AG10803 (cell line): ENCODE data around the gene MRPS9.
A peak's percentile ranks its signal among the peaks of the same experiment; 100 is the strongest.

Source experiments
- DNase-seq: peaks from one replicate; pipeline ENCODE4 v3.0.0; 2010; ENCODE audit warnings: low read depth
- H3K4me3 ChIP-seq: 2 replicates; pipeline ENCODE4 v1.5.1; 2011; ENCODE audit warnings: mild to moderate bottlenecking, low read length, control low read depth
- CTCF ChIP-seq: conservative IDR thresholded peaks from 2 replicates; pipeline ENCODE4 v1.5.1; 2011; ENCODE audit warnings: mild to moderate bottlenecking, low read length, control low read depth, inconsistent platforms

The MRPS9 gene

GRCh38 chr2:105116348-105116747 is 78.5 kb downstream of the MRPS9 start:
- TF ChIP-seq CTCF, result no peak
- H3K4me3 ChIP-seq, result no peak overlapping the region
- DNase-seq, result no peak

- no peak for DNase-seq
- TF ChIP-seq CTCF, result no peak
- H3K4me3 ChIP-seq, result no peak overlapping the region
Observed at GRCh38 chr2:105117565-105117964, 79.7 kb downstream of the MRPS9 start.

GRCh38 chr2:105118960-105119359 is 81.1 kb downstream of the MRPS9 start:
- TF ChIP-seq CTCF, result 0 out of 2 replicates have a peak, but pooled peaks have one; percentile 9
- no peak overlapping the region for H3K4me3 ChIP-seq
- DNase-seq, result no peak

- TF ChIP-seq CTCF, result no peak
- no peak for DNase-seq
Observed at GRCh38 chr2:105121434-105121833, 83.6 kb downstream of the MRPS9 start.

GRCh38 chr2:105125428-105125827 is 87.6 kb downstream of the MRPS9 start:
- H3K4me3 ChIP-seq, result no peak overlapping the region
- no peak for TF ChIP-seq CTCF
- no peak for DNase-seq

More at GRCh38 chr2:105121434-105121833, 83.6 kb downstream of the MRPS9 start:
- no peak overlapping the region for H3K4me3 ChIP-seq

- DNase-seq, result no peak
- TF ChIP-seq CTCF, result no peak
- no peak overlapping the region for H3K4me3 ChIP-seq
Observed at GRCh38 chr2:105125920-105126319, 88.1 kb downstream of the MRPS9 start.

- DNase-seq, result no peak
- no peak overlapping the region for H3K4me3 ChIP-seq
- no peak for TF ChIP-seq CTCF
Observed at GRCh38 chr2:105126336-105126735, 88.5 kb downstream of the MRPS9 start.
